Body of pancreas (tissue), 4 donors: Measurements from ENCODE around the gene LRRC31. TPM values are rescaled to one million over a fixed set of nuclear protein-coding genes. Genes with fewer than 3 reads are reported as not detected.

Source experiments
- ATAC-seq: fragments of 150-250 bp; one replicate; pipeline ENCODE4 v1.9.1; 2016
- DNase-seq, 4 donors: peaks; one replicate each; pipeline ENCODE4 v3.0.0-alpha.2; 2019
- H3K27ac ChIP-seq, 4 donors: fragments of 200-600 bp; sonication (generic); 1 replicate in 3 of 4; 2 replicates in 1 of 4; pipeline versions ENCODE4 v1.5.1 to v1.6.1; 2016 to 2019; ENCODE audit warnings: mild to moderate bottlenecking in 1 of 4, mixed read lengths in 1 of 4, moderate library complexity in 1 of 4
- H3K27me3 ChIP-seq, 2 donors: fragments of 200-600 bp; sonication (generic); one replicate each; pipeline ENCODE4 v1.6.0; 2016; ENCODE audit warnings: mild to moderate bottlenecking in 1 of 2
- H3K36me3 ChIP-seq, 2 donors: fragments of 200-600 bp; sonication (generic); replicated peaks in 1 of 2; 2 replicates each; pipeline ENCODE4 v1.5.1; 2016; ENCODE audit warnings: low read depth in 2 of 2; ENCODE audit not compliant: insufficient read depth in 1 of 2
- H3K4me1 ChIP-seq: fragments of 200-600 bp; sonication (generic); one replicate; pipeline ENCODE4 v1.6.0; 2016
- H3K4me3 ChIP-seq, 2 donors: fragments of 200-600 bp; sonication (generic); 1 replicate in 1 of 2; 2 replicates in 1 of 2; pipeline ENCODE4 v1.5.1; 2016 to 2019
- H3K9me3 ChIP-seq, 3 donors: fragments of 200-600 bp; sonication (generic); 1 replicate in 2 of 3; 2 replicates in 1 of 3; pipeline ENCODE4 v1.5.1; 2016
- CTCF ChIP-seq, 7 experiments: fragments of 450-650 bp in 4 of 7; fragments of 200-600 bp in 3 of 7; sonication (generic) in 3 of 7; IDR thresholded peaks; one replicate each; pipeline ENCODE4 v1.5.1; 2016 to 2019; ENCODE audit warnings: antibody characterized with exemption in 7 of 7
- POLR2A ChIP-seq, 3 donors: fragments of 450-650 bp; IDR thresholded peaks; one replicate each; pipeline ENCODE4 v1.6.1; 2016; ENCODE audit warnings: antibody characterized with exemption in 3 of 3, mild to moderate bottlenecking in 2 of 3
- WGBS, 2 donors: methylation state at CpG; one replicate each; pipeline ENCODE4 v1.1.5; 2017; 5-methylcytosine and 5-hydroxymethylcytosine counted together
- intact Hi-C: fragments of 100-400 bp; cut with DNase I; formaldehyde crosslinking; loops from one replicate; pipeline ENCODE4 v1.15.1; 2023
- total RNA-seq, 2 donors: library from RNA; depleted of rRNA; stranded (reverse); fragments of >200 nt; gene quantifications; one replicate each; pipeline ENCODE4 v1.1.0, GENCODE V29; 2016

LRRC31 gene
- total RNA-seq, 2 donors from 2014 or later: 0.78 TPM; not detected in 1

GRCh38 chr3:169867584-169868210 is 2.0 kb downstream of the LRRC31 start:
- H3K4me1 ChIP-seq: peaks cover 10% of the 10 kb centered on the region
- no peak for DNase-seq
- ATAC-seq: no peak
- H3K27ac ChIP-seq: no peak overlapping the region
- no peaks in the 10 kb centered on the region for H3K36me3 ChIP-seq
- intact Hi-C loops: no loop called here
- 86 to 92% methylated on average over 3 of the region's 3 CpGs for WGBS, 2 donors
- H3K27me3 ChIP-seq: no peaks in the 10 kb centered on the region
- H3K9me3 ChIP-seq: no peaks in the 10 kb centered on the region
- TF ChIP-seq CTCF (IDR thresholded peaks at IDR 0.05) (no peak), POLR2A (IDR thresholded peaks at IDR 0.05) (no peak)
- H3K4me3 ChIP-seq: no peak overlapping the region

- ATAC-seq: no peak
- intact Hi-C loops: no loop called here
Observed at GRCh38 chr3:169865176-169865767, 4.5 kb downstream of the LRRC31 start.

GRCh38 chr3:169864270-169864669 is 5.5 kb downstream of the LRRC31 start:
- 89 to 92% methylated on average over 2 of the region's 2 CpGs for WGBS, 2 donors
- Histone ChIP-seq H3K4me1 (no peaks in the 10 kb centered on the region), H3K27me3 (no peaks in the 10 kb centered on the region), H3K4me3 (no peak overlapping the region), H3K36me3 (no peaks in the 10 kb centered on the region), H3K9me3 (no peaks in the 10 kb centered on the region), H3K27ac (no peak overlapping the region)
- TF ChIP-seq CTCF (IDR thresholded peaks at IDR 0.05) (no peak), POLR2A (IDR thresholded peaks at IDR 0.05) (no peak)
- DNase-seq (no peak), ATAC-seq (no peak)
- intact Hi-C loops: no loop called here

More at GRCh38 chr3:169865176-169865767, 4.5 kb downstream of the LRRC31 start:
- H3K27ac ChIP-seq: no peak overlapping the region
- peaks cover 7% of the 10 kb centered on the region for H3K4me1 ChIP-seq
- H3K27me3 ChIP-seq: no peaks in the 10 kb centered on the region
- 54 to 73% methylated on average over 12 of the region's 12 CpGs for WGBS, 2 donors
- DNase-seq: no peak
- H3K36me3 ChIP-seq: no peaks in the 10 kb centered on the region
- TF ChIP-seq POLR2A (IDR thresholded peaks at IDR 0.05) (no peak), CTCF (IDR thresholded peaks at IDR 0.05) (no peak)
- no peak overlapping the region for H3K4me3 ChIP-seq
- H3K9me3 ChIP-seq: no peaks in the 10 kb centered on the region

GRCh38 chr3:169863458-169863899 is 6.3 kb downstream of the LRRC31 start:
- no peaks in the 10 kb centered on the region for H3K9me3 ChIP-seq
- no peaks in the 10 kb centered on the region for H3K4me1 ChIP-seq
- TF ChIP-seq POLR2A (IDR thresholded peaks at IDR 0.05) (no peak), CTCF (IDR thresholded peaks at IDR 0.05) (peak; percentile 73 to 95 (median 89))
- H3K27me3 ChIP-seq: no peaks in the 10 kb centered on the region
- intact Hi-C loops: no loop called here
- ATAC-seq (peak; percentile 80), DNase-seq (peak; percentile 67 to 83 (median 80))
- WGBS, 2 donors: 0 to 2% methylated on average over 6 of the region's 6 CpGs
- no peak overlapping the region for H3K4me3 ChIP-seq
- no peak overlapping the region for H3K27ac ChIP-seq
- H3K36me3 ChIP-seq: no peaks in the 10 kb centered on the region

GRCh38 chr3:169861871-169862270 is 7.9 kb downstream of the LRRC31 start:
- TF ChIP-seq CTCF (IDR thresholded peaks at IDR 0.05): no peak
- TF ChIP-seq POLR2A (IDR thresholded peaks at IDR 0.05): no peak
- intact Hi-C loops: no loop called here

More at GRCh38 chr3:169861871-169862270, 7.9 kb downstream of the LRRC31 start:
- no peaks in the 10 kb centered on the region for H3K27me3 ChIP-seq
- no peak for ATAC-seq
- H3K36me3 ChIP-seq: no peaks in the 10 kb centered on the region
- 77 to 82% methylated on average over 3 to 5 of the region's 5 CpGs for WGBS, 2 donors
- H3K4me1 ChIP-seq: no peaks in the 10 kb centered on the region
- no peaks in the 10 kb centered on the region for H3K9me3 ChIP-seq
- no peak for DNase-seq
- H3K27ac ChIP-seq: no peak overlapping the region
- no peak overlapping the region for H3K4me3 ChIP-seq
